ENCODE data around the gene POLD1. TPM values are rescaled to one million over a fixed set of nuclear protein-coding genes. Genes with fewer than 3 reads are reported as not detected.

POLD1 gene
- total and polyA plus RNA-seq, 2 experiments from 2014 or later = 111 to 173 TPM

DNA sequence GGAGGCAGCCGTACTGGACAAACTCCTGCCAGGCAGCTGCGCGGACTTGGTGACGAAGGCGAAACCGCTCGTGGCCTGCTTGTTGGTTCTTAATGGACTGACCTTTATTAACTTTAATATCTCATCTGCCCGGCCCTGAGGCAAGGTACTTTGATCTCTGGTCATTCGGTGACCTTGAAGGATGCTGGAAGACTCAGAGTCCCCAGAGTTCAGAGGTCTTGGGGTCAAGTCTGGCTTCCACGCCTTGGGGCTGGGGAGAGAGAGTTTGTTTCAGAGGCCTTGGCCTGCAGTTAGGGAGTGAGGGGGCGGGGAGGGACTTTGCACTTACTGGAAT is 82.5 kb downstream of the POLD1 start (continued):
- TF ChIP-seq ZNF462 (CRISPR knock-in tag; IDR thresholded peaks at IDR 0.05) (no peak), POLR2AphosphoS5 (IDR thresholded peaks at IDR 0.05; ENCODE audit: low read depth) (no peak)

DNA sequence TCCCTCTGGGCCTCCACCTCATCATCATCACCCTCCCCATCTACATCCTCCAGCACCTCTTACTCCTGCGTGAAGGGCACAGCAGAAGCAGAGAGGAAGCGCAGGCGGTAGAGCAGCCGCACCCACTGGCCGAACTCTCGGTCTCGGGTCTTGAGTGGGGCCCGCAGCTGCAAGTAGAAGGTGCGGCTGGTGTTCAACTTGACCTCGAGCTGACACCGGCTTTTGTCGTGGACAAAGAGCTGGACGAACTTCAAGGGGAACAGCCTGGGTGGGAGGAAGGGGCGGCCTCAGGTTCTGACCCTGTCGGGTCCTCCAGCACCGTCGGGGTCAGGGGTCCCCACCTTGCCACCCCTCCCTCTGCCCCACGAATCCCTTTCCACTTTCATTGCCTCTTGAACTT is 83.4 kb downstream of the POLD1 start:
- DNase-seq (ENCODE audit: low spot score) (no peak), ATAC-seq (no peak)
- Mint-ChIP-seq H3K27ac (no peak overlapping the region), H3K36me3 (ENCODE audit: low read depth) (peaks cover 44% of the 10 kb centered on the region), H3K27me3 (ENCODE audit: insufficient read depth, low read depth, poor library complexity) (peaks cover 13% of the 10 kb centered on the region), H3K4me3 (no peak overlapping the region), H3K4me1 (no peaks in the 10 kb centered on the region), H3K9me3 (peaks cover 95% of the 10 kb centered on the region)
- no peak overlapping the region for H3K4me3 ChIP-seq
- H2AFZ ChIP-seq = no peak overlapping the region
- H3K36me3 ChIP-seq (ENCODE audit: insufficient read depth) = no peaks in the 10 kb centered on the region
- H3K27ac ChIP-seq (ENCODE audit: low read depth) = no peak overlapping the region
- no peaks in the 10 kb centered on the region for H4K20me1 ChIP-seq (replicated peaks; ENCODE audit: insufficient read depth)
- no peaks in the 10 kb centered on the region for H3K27me3 ChIP-seq (ENCODE audit: insufficient read depth)
- peaks cover 8% of the 10 kb centered on the region for H3F3A ChIP-seq (replicated peaks; ENCODE audit: low read depth)
- no peaks in the 10 kb centered on the region for H3K79me2 ChIP-seq (replicated peaks; ENCODE audit: insufficient read depth)
- H3K4me1 ChIP-seq (ENCODE audit: insufficient read depth) = 0 out of 2 replicates have a peak, but pooled peaks cover 3% of the 10 kb centered on the region
- H3K9me2 ChIP-seq (ENCODE audit: insufficient read depth) = no peaks in the 10 kb centered on the region
- H3K4me2 ChIP-seq = no peak overlapping the region
- TF ChIP-seq CTCF (conservative IDR thresholded peaks at IDR 0.05; ENCODE audit: low read depth in 2 of 2) (no peak), REST (IDR thresholded peaks at IDR 0.05; ENCODE audit: unreplicated experiment) (no peak), EZH2 (IDR thresholded peaks at IDR 0.05; ENCODE audit: low read depth, unreplicated experiment) (no peak)

Data from GM23338 (cell line).